NCI-H2081 treated with DMSO at 0.1 percent for 48 hours (cell line): ENCODE data around the gene NUP214.
"Not testable (repeated sequence)": the region's sequence is repeated elsewhere in the genome, so short reads cannot be mapped to it uniquely, and the experiment has no call there.

Experiments used
- DNase-seq: peaks from one replicate; lab custom pipeline; 2025; lab: John Stamatoyannopoulos, UW

NUP214 gene

GRCh38 chr9:131234799-131235479 is 109.6 kb downstream of the NUP214 start:
- DNase-seq: no peak

- no peak for DNase-seq
These were observed 110.1 kb downstream of the NUP214 start for GRCh38 chr9:131235480-131235851.

GRCh38 chr9:131236161-131236560 is 110.8 kb downstream of the NUP214 start:
- no peak for DNase-seq

- DNase-seq: no peak
These were observed 111.4 kb downstream of the NUP214 start for GRCh38 chr9:131236761-131237160.

- DNase-seq: no peak
These were observed 111.9 kb downstream of the NUP214 start for GRCh38 chr9:131237291-131237690.

GRCh38 chr9:131237931-131238401 is 112.6 kb downstream of the NUP214 start:
- DNase-seq: no peak

- DNase-seq: no peak
These were observed 113.1 kb downstream of the NUP214 start for GRCh38 chr9:131238402-131239021.

GRCh38 chr9:131239161-131239975 is 114.0 kb downstream of the NUP214 start:
- no peak for DNase-seq

- DNase-seq: no peak
These were observed 114.9 kb downstream of the NUP214 start for GRCh38 chr9:131240047-131240921.

GRCh38 chr9:131244331-131244730 is 118.9 kb downstream of the NUP214 start:
- not testable (repeated sequence) for DNase-seq

- no peak for DNase-seq
These were observed 121.2 kb downstream of the NUP214 start for GRCh38 chr9:131246618-131247017.

GRCh38 chr9:131252120-131252519 is 126.7 kb downstream of the NUP214 start:
- DNase-seq: no peak

GRCh38 chr9:131253891-131254491 is 128.6 kb downstream of the NUP214 start:
- DNase-seq: no peak

GRCh38 chr9:131254626-131255025 is 129.2 kb downstream of the NUP214 start:
- no peak for DNase-seq

- DNase-seq: no peak
These were observed 130.4 kb downstream of the NUP214 start for GRCh38 chr9:131255676-131256197.

- DNase-seq: no peak
These were observed 132.1 kb downstream of the NUP214 start for GRCh38 chr9:131257266-131258025.

GRCh38 chr9:131258186-131258585 is 132.8 kb downstream of the NUP214 start:
- no peak for DNase-seq

- no peak for DNase-seq
These were observed 133.5 kb downstream of the NUP214 start for GRCh38 chr9:131258698-131259431.

- DNase-seq: no peak
These were observed 134.1 kb downstream of the NUP214 start for GRCh38 chr9:131259432-131259898.
